ENCODE results near the gene KRTAP9-2. TPM values are rescaled to one million over a fixed set of nuclear protein-coding genes. Genes with fewer than 3 reads are reported as not detected.
"Not testable (repeated sequence)": the region's sequence is repeated elsewhere in the genome, so short reads cannot be mapped to it uniquely, and the experiment has no call there.

KRTAP9-2 gene
- total RNA-seq, 1 donor from 2014 or later, result not detected

GRCh38 chr17:41230094-41230493 is 3.6 kb downstream of the KRTAP9-2 start:
- Histone ChIP-seq H3K27me3 (ENCODE audit: control insufficient read depth, insufficient read depth, low read length) (peaks cover 2% of the 10 kb centered on the region), H3K36me3 (ENCODE audit: control insufficient read depth, insufficient read depth, low read length) (no peaks in the 10 kb centered on the region), H3K4me3 (ENCODE audit: low read depth, low read length) (no peak overlapping the region)
- FAIRE-seq (no peak), DNase-seq (ENCODE audit: low read depth) (no peak)
- TF ChIP-seq, protein P1, sequence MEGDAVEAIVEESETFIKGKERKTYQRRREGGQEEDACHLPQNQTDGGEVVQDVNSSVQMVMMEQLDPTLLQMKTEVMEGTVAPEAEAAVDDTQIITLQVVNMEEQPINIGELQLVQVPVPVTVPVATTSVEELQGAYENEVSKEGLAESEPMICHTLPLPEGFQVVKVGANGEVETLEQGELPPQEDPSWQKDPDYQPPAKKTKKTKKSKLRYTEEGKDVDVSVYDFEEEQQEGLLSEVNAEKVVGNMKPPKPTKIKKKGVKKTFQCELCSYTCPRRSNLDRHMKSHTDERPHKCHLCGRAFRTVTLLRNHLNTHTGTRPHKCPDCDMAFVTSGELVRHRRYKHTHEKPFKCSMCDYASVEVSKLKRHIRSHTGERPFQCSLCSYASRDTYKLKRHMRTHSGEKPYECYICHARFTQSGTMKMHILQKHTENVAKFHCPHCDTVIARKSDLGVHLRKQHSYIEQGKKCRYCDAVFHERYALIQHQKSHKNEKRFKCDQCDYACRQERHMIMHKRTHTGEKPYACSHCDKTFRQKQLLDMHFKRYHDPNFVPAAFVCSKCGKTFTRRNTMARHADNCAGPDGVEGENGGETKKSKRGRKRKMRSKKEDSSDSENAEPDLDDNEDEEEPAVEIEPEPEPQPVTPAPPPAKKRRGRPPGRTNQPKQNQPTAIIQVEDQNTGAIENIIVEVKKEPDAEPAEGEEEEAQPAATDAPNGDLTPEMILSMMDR (IDR thresholded peaks at IDR 0.05; ENCODE audit: insufficient read depth, low read length, severe bottlenecking), result no peak

DNA sequence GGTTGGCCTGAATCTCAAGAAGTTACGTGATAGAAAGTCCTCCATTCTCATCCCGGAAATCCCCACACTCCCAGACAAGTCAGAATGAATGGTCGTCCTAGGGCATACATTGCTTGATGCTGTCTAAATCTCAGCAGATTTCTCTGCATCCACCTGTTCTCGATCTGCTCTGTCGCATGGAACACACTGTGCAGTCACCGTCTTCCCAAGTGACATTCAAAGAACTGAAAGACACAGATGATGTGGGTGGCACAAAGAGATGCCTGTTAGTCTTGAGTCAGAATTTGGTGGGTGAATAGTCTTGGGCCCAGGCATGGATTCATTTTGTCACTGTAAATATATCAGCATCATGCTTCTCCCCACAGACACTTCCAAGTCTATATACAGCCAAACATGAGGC is 5.3 kb downstream of the KRTAP9-2 start:
- TF ChIP-seq, protein P1 (IDR thresholded peaks at IDR 0.05; ENCODE audit: insufficient read depth, low read length, severe bottlenecking), result no peak
- peaks cover 2% of the 10 kb centered on the region for H3K27me3 ChIP-seq (ENCODE audit: control insufficient read depth, insufficient read depth, low read length)
- DNase-seq (ENCODE audit: low read depth), result no peak
- no peaks in the 10 kb centered on the region for H3K36me3 ChIP-seq (ENCODE audit: control insufficient read depth, insufficient read depth, low read length)
- no peak overlapping the region for H3K4me3 ChIP-seq (ENCODE audit: low read depth, low read length)
- no peak for FAIRE-seq

- not testable (repeated sequence) for DNase-seq (ENCODE audit: low read depth); H3K4me3 ChIP-seq (ENCODE audit: low read depth, low read length); FAIRE-seq; H3K27me3 ChIP-seq (ENCODE audit: control insufficient read depth, insufficient read depth, low read length); H3K36me3 ChIP-seq (ENCODE audit: control insufficient read depth, insufficient read depth, low read length)
These were observed 6.1 kb downstream of the KRTAP9-2 start, which contains the start of gene KRTAP9-3 for GRCh38 chr17:41232399-41233105. KRTAP9-3 (plus strand) TSS chr17:41232449; CDS start chr17:41232502, 53 bp downstream.

DNA sequence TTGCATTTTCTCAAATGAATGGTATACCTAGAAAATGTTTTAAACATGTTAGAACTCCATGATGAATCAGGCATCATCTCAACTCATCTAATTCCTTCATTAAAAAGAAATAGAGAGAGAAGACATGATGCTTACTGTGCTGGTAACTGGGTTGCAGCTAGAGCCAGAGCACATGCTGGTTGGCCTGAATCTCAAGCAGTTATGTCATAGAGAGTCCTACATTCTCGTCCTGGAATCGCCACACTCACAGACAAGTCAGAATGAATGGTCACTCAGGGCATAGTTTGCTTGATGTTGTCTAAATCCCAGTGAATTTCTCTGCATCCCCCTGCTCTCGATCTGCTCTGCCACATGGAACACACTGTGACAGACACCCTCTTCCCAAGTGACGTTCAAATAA is 10.7 kb downstream of the KRTAP9-2 start:
- not testable (repeated sequence) for DNase-seq (ENCODE audit: low read depth); H3K4me3 ChIP-seq (ENCODE audit: low read depth, low read length); FAIRE-seq; H3K36me3 ChIP-seq (ENCODE audit: control insufficient read depth, insufficient read depth, low read length); H3K27me3 ChIP-seq (ENCODE audit: control insufficient read depth, insufficient read depth, low read length)

- not testable (repeated sequence) for H3K36me3 ChIP-seq (ENCODE audit: control insufficient read depth, insufficient read depth, low read length); FAIRE-seq; H3K27me3 ChIP-seq (ENCODE audit: control insufficient read depth, insufficient read depth, low read length); H3K4me3 ChIP-seq (ENCODE audit: low read depth, low read length); DNase-seq (ENCODE audit: low read depth)
These were observed 11.5 kb downstream of the KRTAP9-2 start, which contains the start of gene KRTAP9-8 for GRCh38 chr17:41237949-41238437. KRTAP9-8 (plus strand) TSS chr17:41237999; CDS start chr17:41238052, 53 bp downstream.

- not testable (repeated sequence) for FAIRE-seq; H3K4me3 ChIP-seq (ENCODE audit: low read depth, low read length); H3K36me3 ChIP-seq (ENCODE audit: control insufficient read depth, insufficient read depth, low read length); H3K27me3 ChIP-seq (ENCODE audit: control insufficient read depth, insufficient read depth, low read length); DNase-seq (ENCODE audit: low read depth)
These were observed 20.7 kb downstream of the KRTAP9-2 start for GRCh38 chr17:41246995-41247787.

DNA sequence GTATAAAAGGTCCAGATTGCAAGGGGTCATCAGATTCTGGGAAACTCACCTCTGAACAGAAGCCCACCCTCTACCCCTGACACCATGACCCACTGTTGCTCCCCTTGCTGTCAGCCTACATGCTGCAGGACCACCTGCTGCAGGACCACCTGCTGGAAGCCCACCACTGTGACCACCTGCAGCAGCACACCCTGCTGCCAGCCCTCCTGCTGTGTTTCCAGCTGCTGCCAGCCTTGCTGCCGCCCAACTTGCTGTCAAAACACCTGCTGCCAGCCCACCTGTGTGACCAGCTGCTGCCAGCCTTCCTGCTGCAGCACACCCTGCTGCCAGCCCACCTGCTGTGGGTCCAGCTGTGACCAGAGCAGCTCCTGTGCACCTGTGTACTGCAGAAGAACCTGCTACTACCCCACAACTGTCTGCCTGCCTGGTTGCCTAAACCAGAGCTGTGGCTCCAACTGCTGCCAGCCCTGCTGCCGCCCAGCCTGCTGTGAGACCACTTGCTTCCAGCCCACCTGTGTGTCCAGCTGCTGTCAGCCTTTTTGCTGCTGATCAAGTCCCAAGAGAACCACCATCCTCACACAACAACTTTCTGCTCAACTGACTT is 23.3 kb downstream of the KRTAP9-2 start, which contains the start of gene KRTAP9-4:
Gene KRTAP9-4 (plus strand): TSS at position 51 of the 604 bp plus-strand sequence. CDS start 34 bp downstream, at position 85.
- not testable (repeated sequence) for H3K4me3 ChIP-seq (ENCODE audit: low read depth, low read length)

GRCh38 chr17:41251261-41251660 is 24.8 kb downstream of the KRTAP9-2 start:
- H3K36me3 ChIP-seq (ENCODE audit: control insufficient read depth, insufficient read depth, low read length), result no peaks in the 10 kb centered on the region
- no peak for FAIRE-seq
- TF ChIP-seq, protein P1 (IDR thresholded peaks at IDR 0.05; ENCODE audit: insufficient read depth, low read length, severe bottlenecking), result no peak
- H3K27me3 ChIP-seq (ENCODE audit: control insufficient read depth, insufficient read depth, low read length), result peaks cover 1% of the 10 kb centered on the region
- no peak for DNase-seq (ENCODE audit: low read depth)
- H3K4me3 ChIP-seq (ENCODE audit: low read depth, low read length), result no peak overlapping the region

More for the DNA sequence above, 23.3 kb downstream of the KRTAP9-2 start, which contains the start of gene KRTAP9-4:
- DNase-seq (ENCODE audit: low read depth); FAIRE-seq; H3K27me3 ChIP-seq (ENCODE audit: control insufficient read depth, insufficient read depth, low read length); H3K36me3 ChIP-seq (ENCODE audit: control insufficient read depth, insufficient read depth, low read length): not testable (repeated sequence)

Measured in bronchial epithelial cell (primary cell).